ENCODE results near the gene GKN2. TPM values are rescaled to one million over a fixed set of nuclear protein-coding genes. Genes with fewer than 3 reads are reported as not detected.
A peak's percentile ranks its signal among the peaks of the same experiment; 100 is the strongest.

Gene GKN2
- total and polyA plus RNA-seq, 2 of the 13 experiments (the other 11 are each of a cell fraction or from before 2014, with no cell fraction given), result not detected

DNA sequence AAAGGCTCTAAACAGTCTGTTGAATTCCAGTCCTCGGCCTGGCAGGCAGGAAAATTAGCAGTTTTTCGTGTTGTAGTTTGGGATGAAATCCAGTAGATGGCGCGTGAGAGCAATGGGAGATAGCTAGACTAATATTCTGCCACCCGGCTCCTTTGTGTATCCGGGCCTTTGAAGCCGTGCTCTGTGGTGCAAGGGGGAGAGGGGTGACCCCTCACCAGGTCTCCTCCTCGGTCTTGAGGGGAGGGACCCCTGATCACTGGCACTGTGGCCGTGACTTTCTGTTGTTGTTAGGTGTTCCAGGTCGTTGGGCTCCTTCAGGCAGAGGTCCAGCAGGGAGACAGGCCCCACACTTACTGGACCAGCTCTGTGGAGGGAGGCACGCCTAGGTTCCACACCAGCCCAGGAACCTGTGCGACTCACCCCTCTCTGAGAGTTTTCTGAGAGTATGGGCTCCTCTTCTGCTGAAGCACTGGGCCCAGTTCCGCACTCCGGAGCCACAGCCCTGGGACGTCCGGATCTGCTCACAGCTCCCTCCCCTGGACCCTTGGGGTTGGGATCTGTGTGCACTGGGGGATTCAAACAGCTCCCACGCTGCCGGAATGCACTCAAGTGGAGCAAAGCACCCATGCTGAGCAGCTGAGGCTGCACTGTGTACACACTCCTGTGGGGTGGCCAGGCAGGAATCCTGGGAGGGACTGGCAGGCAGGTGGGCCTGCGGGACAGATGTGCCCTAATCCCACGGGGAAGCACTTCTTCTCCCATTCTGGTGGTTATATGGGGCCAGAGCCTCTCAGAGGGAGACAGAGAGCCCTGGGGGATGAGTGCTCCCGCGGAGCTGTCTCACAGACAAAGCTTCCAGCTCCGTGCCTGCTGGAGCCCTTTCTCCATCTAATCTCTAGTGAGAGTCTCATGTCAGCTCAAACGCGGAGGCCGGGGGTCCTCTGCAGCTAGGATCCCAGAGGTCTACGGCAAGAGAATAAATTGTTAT is 8.8 kb downstream of the GKN2 start (continued):
- TF ChIP-seq, protein P1, sequence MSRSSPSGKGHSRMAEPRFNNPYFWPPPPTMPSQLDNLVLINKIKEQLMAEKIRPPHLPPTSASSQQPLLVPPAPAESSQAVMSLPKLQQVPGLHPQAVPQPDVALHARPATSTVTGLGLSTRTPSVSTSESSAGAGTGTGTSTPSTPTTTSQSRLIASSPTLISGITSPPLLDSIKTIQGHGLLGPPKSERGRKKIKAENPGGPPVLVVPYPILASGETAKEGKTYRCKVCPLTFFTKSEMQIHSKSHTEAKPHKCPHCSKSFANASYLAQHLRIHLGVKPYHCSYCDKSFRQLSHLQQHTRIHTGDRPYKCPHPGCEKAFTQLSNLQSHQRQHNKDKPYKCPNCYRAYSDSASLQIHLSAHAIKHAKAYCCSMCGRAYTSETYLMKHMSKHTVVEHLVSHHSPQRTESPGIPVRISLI (CRISPR knock-in tag; IDR thresholded peaks at IDR 0.05; ENCODE audit: borderline replicate concordance), result no peak
- TF ChIP-seq ZNF44 (CRISPR knock-in tag; IDR thresholded peaks at IDR 0.05) (no peak), KAT2B (IDR thresholded peaks at IDR 0.05; ENCODE audit: borderline replicate concordance, low read depth, low read length) (no peak), SOX6 (IDR thresholded peaks at IDR 0.05) (no peak), SOX6 (CRISPR knock-in tag; IDR thresholded peaks at IDR 0.05) (no peak), NKX3-1 (CRISPR knock-in tag; IDR thresholded peaks at IDR 0.05) (no peak), PHF5A (CRISPR knock-in tag; IDR thresholded peaks at IDR 0.05; ENCODE audit: low read depth, unreplicated experiment) (no peak), KLF9 (CRISPR knock-in tag; IDR thresholded peaks at IDR 0.05; ENCODE audit: low read depth) (no peak), CREB3 (CRISPR knock-in tag; IDR thresholded peaks at IDR 0.05) (no peak), ZNF484 (CRISPR knock-in tag; IDR thresholded peaks at IDR 0.05; ENCODE audit: borderline replicate concordance, low read depth) (no peak), MXD4 (CRISPR knock-in tag; IDR thresholded peaks at IDR 0.05) (no peak), ZBTB8A (CRISPR knock-in tag; IDR thresholded peaks at IDR 0.05; ENCODE audit: borderline replicate concordance, low read depth) (no peak), FOSL2 (CRISPR knock-in tag; IDR thresholded peaks at IDR 0.05) (no peak), TOE1 (CRISPR knock-in tag; IDR thresholded peaks at IDR 0.05) (no peak), RXRA (CRISPR knock-in tag; IDR thresholded peaks at IDR 0.05) (peak; percentile 42; the same call in 1 of the 2 replicates), ELF1 (CRISPR knock-in tag; IDR thresholded peaks at IDR 0.05) (no peak), NBN (conservative IDR thresholded peaks at IDR 0.05) (no peak)
- TF ChIP-seq, protein P2, sequence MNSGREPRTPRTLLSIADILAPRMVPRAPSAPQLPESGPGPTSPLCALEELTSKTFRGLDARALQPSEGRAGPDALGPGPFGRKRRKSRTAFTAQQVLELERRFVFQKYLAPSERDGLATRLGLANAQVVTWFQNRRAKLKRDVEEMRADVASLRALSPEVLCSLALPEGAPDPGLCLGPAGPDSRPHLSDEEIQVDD (CRISPR knock-in tag; IDR thresholded peaks at IDR 0.05; ENCODE audit: borderline replicate concordance), result no peak
- TF ChIP-seq, protein P3, sequence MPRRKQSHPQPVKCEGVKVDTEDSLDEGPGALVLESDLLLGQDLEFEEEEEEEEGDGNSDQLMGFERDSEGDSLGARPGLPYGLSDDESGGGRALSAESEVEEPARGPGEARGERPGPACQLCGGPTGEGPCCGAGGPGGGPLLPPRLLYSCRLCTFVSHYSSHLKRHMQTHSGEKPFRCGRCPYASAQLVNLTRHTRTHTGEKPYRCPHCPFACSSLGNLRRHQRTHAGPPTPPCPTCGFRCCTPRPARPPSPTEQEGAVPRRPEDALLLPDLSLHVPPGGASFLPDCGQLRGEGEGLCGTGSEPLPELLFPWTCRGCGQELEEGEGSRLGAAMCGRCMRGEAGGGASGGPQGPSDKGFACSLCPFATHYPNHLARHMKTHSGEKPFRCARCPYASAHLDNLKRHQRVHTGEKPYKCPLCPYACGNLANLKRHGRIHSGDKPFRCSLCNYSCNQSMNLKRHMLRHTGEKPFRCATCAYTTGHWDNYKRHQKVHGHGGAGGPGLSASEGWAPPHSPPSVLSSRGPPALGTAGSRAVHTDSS (CRISPR knock-in tag; conservative IDR thresholded peaks at IDR 0.05), result no peak
- TF ChIP-seq, protein P4, sequence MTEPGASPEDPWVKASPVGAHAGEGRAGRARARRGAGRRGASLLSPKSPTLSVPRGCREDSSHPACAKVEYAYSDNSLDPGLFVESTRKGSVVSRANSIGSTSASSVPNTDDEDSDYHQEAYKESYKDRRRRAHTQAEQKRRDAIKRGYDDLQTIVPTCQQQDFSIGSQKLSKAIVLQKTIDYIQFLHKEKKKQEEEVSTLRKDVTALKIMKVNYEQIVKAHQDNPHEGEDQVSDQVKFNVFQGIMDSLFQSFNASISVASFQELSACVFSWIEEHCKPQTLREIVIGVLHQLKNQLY (CRISPR knock-in tag; IDR thresholded peaks at IDR 0.05), result peak; percentile 44; the same call in 1 of the 2 replicates
- TF ChIP-seq, protein P5, sequence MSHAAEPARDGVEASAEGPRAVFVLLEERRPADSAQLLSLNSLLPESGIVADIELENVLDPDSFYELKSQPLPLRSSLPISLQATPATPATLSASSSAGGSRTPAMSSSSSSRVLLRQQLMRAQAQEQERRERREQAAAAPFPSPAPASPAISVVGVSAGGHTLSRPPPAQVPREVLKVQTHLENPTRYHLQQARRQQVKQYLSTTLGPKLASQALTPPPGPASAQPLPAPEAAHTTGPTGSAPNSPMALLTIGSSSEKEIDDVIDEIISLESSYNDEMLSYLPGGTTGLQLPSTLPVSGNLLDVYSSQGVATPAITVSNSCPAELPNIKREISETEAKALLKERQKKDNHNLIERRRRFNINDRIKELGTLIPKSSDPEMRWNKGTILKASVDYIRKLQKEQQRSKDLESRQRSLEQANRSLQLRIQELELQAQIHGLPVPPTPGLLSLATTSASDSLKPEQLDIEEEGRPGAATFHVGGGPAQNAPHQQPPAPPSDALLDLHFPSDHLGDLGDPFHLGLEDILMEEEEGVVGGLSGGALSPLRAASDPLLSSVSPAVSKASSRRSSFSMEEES (CRISPR knock-in tag; IDR thresholded peaks at IDR 0.05), result no peak
